SJSA1 (cell line): Measurements from ENCODE around the gene ANXA5. TPM values are rescaled to one million over a fixed set of nuclear protein-coding genes. Genes with fewer than 3 reads are reported as not detected.
"Not testable (repeated sequence)": the region's sequence is repeated elsewhere in the genome, so short reads cannot be mapped to it uniquely, and the experiment has no call there.

ENCODE experiments used
- DNase-seq, 2 experiments: peaks; one replicate each; pipeline ENCODE4 v3.0.0-alpha.2; 2015 to 2020; ENCODE audit warnings: low spot score in 2 of 2, low read depth in 1 of 2
- H3K27ac ChIP-seq: fragments of 250-450 bp; sonication (Bioruptor Pico); 2 replicates; pipeline ENCODE4 v1.5.1; 2020; ENCODE audit warnings: mild to moderate bottlenecking, moderate library complexity
- H3K27me3 ChIP-seq: fragments of 250-450 bp; sonication (Bioruptor Pico); replicated peaks from 2 replicates; pipeline ENCODE4 v1.5.1; 2020; ENCODE audit warnings: mild to moderate bottlenecking, moderate library complexity
- H3K36me3 ChIP-seq: fragments of 250-450 bp; sonication (Bioruptor Pico); 2 replicates; pipeline ENCODE4 v1.5.1; 2020; ENCODE audit warnings: mild to moderate bottlenecking
- H3K4me1 ChIP-seq: fragments of 250-450 bp; sonication (Bioruptor Pico); replicated peaks from 2 replicates; pipeline ENCODE4 v1.6.1; 2021; ENCODE audit warnings: mild to moderate bottlenecking
- H3K4me3 ChIP-seq: fragments of 250-450 bp; sonication (Bioruptor Pico); 2 replicates; pipeline ENCODE4 v1.5.1; 2020; ENCODE audit warnings: mild to moderate bottlenecking
- H3K9me3 ChIP-seq: fragments of 250-450 bp; sonication (Bioruptor Pico); replicated peaks from 2 replicates; pipeline ENCODE4 v1.5.1; 2020; ENCODE audit warnings: mild to moderate bottlenecking
- total RNA-seq: library from RNA; depleted of rRNA; stranded (reverse); fragments of >200 nt; shearing (Covaris generic); gene quantifications from 2 replicates; pipeline ENCODE4 v1.2.3, GENCODE V29; 2014

The ANXA5 gene
- total RNA-seq, 1 experiment from 2014 or later = 1,014 TPM

DNA sequence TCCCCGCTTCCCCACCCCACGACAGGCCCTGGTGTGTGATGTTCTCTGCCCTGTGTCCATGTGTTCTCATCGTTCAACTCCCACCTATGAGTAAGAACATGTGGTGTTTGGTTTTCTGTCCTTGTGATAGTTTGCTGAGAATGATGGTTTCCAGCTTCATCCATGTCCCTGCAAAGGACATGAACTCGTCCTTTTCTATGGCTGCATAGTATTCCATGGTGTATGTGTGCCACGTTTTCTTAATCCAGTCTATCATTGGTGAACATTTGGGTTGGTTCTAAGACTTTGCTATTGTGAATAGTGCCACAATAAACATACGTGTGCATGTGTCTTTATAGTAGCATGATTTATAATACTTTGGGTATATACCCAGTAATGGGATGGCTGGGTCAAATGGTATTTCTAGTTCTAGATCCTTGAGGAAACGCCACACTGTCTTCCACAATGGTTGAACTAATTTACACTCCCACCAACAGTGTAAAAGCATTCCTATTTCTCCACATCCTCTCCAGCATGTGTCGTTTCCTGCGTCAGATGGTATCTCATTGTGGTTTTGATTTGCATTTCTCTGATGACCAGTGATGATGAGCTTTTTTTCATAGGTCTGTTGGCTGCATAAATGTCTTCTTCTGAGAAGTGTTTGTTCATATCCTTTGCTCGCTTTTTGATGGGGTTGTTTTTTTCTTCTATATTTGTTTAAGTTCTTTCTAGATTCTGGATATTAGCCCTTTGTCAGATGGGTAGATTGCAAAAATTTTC, 36.4 kb downstream of the ANXA5 start:
- H3K36me3 ChIP-seq = peaks cover 15% of the 10 kb centered on the region
- not testable (repeated sequence) for H3K27me3 ChIP-seq, H3K4me1 ChIP-seq, H3K9me3 ChIP-seq, DNase-seq, H3K27ac ChIP-seq, H3K4me3 ChIP-seq

DNA sequence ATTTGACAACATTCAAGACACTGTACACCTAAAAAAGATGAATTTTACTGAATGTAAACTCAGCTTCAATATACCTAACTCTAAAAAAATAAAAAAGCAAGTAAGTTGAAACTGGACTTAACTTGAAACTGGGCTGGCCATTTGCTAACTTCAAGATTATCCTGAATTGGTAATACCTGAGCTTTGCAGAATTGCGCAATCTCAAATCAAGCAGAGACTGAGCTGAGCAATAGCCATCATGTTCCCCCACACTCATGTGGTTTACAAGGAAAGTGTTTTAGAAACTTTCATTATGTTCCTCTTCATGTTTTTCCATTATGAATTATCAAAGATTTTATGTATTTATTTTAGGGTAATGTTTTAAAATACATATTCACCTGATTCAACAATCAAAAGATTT, 38.7 kb downstream of the ANXA5 start:
- Histone ChIP-seq H3K4me3 (no peak overlapping the region), H3K27me3 (no peaks in the 10 kb centered on the region), H3K27ac (no peak overlapping the region), H3K4me1 (no peaks in the 10 kb centered on the region), H3K36me3 (no peaks in the 10 kb centered on the region), H3K9me3 (no peaks in the 10 kb centered on the region)
- DNase-seq = no peak

- H3K36me3 ChIP-seq = no peaks in the 10 kb centered on the region
- no peak overlapping the region for H3K4me3 ChIP-seq
- DNase-seq = peak; percentile 27 to 52
Observed at GRCh38 chr4:121656269-121656641, 40.5 kb downstream of the ANXA5 start.

DNA sequence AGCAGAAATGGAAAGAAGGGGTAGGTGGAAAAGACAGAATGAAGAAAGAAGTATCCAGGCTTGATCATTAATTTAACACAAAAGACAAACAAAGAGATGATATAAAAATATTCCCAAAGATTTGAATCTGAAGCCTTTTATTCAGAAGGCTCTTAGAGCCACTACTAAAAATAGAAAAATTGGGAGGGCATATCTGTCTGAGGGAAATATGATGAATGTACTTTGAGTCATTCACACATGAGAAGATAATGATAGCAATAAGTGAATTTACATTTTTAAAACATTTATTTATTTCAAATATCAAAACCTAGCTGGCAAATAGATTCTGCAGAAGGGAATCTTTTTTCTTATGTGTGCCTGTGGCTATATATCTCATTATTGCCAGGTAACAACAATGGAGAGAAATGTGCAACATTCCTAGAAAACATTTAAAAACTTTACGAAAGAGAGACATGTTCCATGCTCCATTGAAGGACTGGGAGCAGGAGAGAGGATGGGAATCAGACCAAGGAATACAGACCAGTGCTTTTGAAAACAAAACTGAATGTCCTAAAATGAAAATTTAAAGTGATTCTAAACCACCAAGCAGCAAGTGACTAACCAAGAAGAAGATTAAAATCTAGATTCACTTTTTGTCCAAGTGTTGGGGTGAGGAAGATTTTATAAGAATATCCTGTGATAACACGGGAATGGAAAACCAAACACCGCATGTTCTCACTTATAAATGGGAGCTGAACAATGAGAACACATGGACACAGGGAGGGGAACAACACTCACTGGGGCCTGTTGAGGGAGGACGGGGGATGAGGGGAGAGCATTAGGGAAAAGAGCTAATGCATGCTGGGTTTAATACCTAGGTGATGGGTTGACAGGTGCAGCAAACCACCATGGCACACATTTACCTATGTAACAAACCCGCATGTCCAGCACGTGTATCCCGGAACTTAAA, 41.2 kb downstream of the ANXA5 start:
- Histone ChIP-seq H3K4me3 (no peak overlapping the region), H3K27ac (no peak overlapping the region), H3K36me3 (no peaks in the 10 kb centered on the region), H3K4me1 (no peaks in the 10 kb centered on the region), H3K27me3 (no peaks in the 10 kb centered on the region), H3K9me3 (no peaks in the 10 kb centered on the region)
- DNase-seq = no peak

More at GRCh38 chr4:121656269-121656641, 40.5 kb downstream of the ANXA5 start:
- Histone ChIP-seq H3K4me1 (no peaks in the 10 kb centered on the region), H3K27me3 (no peaks in the 10 kb centered on the region), H3K9me3 (no peaks in the 10 kb centered on the region), H3K27ac (no peak overlapping the region)

- H3K4me3 ChIP-seq = no peak overlapping the region
- H3K4me1 ChIP-seq = no peaks in the 10 kb centered on the region
- no peaks in the 10 kb centered on the region for H3K9me3 ChIP-seq
- no peak overlapping the region for H3K27ac ChIP-seq
- H3K36me3 ChIP-seq = no peaks in the 10 kb centered on the region
- H3K27me3 ChIP-seq = no peaks in the 10 kb centered on the region
- no peak for DNase-seq
Observed at GRCh38 chr4:121654738-121655137, 42.0 kb downstream of the ANXA5 start.

GRCh38 chr4:121653986-121654385, 42.8 kb downstream of the ANXA5 start:
- Histone ChIP-seq H3K4me1 (no peaks in the 10 kb centered on the region), H3K36me3 (no peaks in the 10 kb centered on the region), H3K27me3 (no peaks in the 10 kb centered on the region), H3K4me3 (no peak overlapping the region), H3K9me3 (no peaks in the 10 kb centered on the region), H3K27ac (no peak overlapping the region)
- DNase-seq = no peak

- no peak for DNase-seq
- H3K36me3 ChIP-seq = no peaks in the 10 kb centered on the region
Observed at GRCh38 chr4:121653214-121653613, 43.6 kb downstream of the ANXA5 start.

GRCh38 chr4:121651597-121651996, 45.2 kb downstream of the ANXA5 start:
- no peaks in the 10 kb centered on the region for H3K9me3 ChIP-seq
- no peak for DNase-seq
- no peaks in the 10 kb centered on the region for H3K36me3 ChIP-seq
- H3K27me3 ChIP-seq = no peaks in the 10 kb centered on the region
- H3K4me1 ChIP-seq = no peaks in the 10 kb centered on the region
- H3K4me3 ChIP-seq = no peak overlapping the region
- H3K27ac ChIP-seq = no peak overlapping the region

More at GRCh38 chr4:121653214-121653613, 43.6 kb downstream of the ANXA5 start:
- Histone ChIP-seq H3K9me3 (no peaks in the 10 kb centered on the region), H3K27ac (no peak overlapping the region), H3K4me3 (no peak overlapping the region), H3K4me1 (no peaks in the 10 kb centered on the region), H3K27me3 (no peaks in the 10 kb centered on the region)

GRCh38 chr4:121650741-121651140, 46.0 kb downstream of the ANXA5 start:
- Histone ChIP-seq H3K27ac (no peak overlapping the region), H3K27me3 (no peaks in the 10 kb centered on the region), H3K4me1 (no peaks in the 10 kb centered on the region), H3K4me3 (no peak overlapping the region), H3K36me3 (no peaks in the 10 kb centered on the region), H3K9me3 (no peaks in the 10 kb centered on the region)
- DNase-seq = no peak

- DNase-seq = no peak
- no peaks in the 10 kb centered on the region for H3K4me1 ChIP-seq
- no peaks in the 10 kb centered on the region for H3K36me3 ChIP-seq
- no peak overlapping the region for H3K27ac ChIP-seq
- H3K9me3 ChIP-seq = no peaks in the 10 kb centered on the region
- H3K4me3 ChIP-seq = no peak overlapping the region
- H3K27me3 ChIP-seq = no peaks in the 10 kb centered on the region
Observed at GRCh38 chr4:121648516-121648915, 48.3 kb downstream of the ANXA5 start.

- DNase-seq = no peak
- no peaks in the 10 kb centered on the region for H3K36me3 ChIP-seq
- H3K27ac ChIP-seq = no peak overlapping the region
- no peaks in the 10 kb centered on the region for H3K9me3 ChIP-seq
- H3K27me3 ChIP-seq = no peaks in the 10 kb centered on the region
- H3K4me1 ChIP-seq = no peaks in the 10 kb centered on the region
- H3K4me3 ChIP-seq = no peak overlapping the region
Observed at GRCh38 chr4:121642876-121643585, 53.7 kb downstream of the ANXA5 start.

DNA sequence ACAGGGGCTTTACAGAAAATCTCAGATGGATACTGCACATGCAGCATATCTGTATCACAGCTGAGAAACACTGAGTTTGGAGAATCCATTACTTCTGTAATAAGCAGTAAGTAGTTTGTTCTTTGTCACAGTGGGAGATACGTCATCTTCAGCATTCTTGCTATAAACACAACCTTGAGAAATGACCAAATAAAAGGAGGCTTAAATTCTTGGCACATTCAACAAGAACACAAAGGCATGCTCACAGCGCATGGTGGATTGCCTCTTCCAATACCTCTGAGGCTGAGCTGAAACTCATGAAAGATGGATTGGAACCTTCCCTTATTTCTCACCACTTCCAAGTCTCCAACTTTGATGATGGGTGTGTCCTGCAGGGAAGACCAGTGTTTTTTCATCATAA, 54.5 kb downstream of the ANXA5 start:
- H3K27me3 ChIP-seq = no peaks in the 10 kb centered on the region
- no peak overlapping the region for H3K4me3 ChIP-seq
- H3K4me1 ChIP-seq = no peaks in the 10 kb centered on the region
- no peak for DNase-seq
- H3K9me3 ChIP-seq = no peaks in the 10 kb centered on the region
- H3K36me3 ChIP-seq = no peaks in the 10 kb centered on the region
- H3K27ac ChIP-seq = no peak overlapping the region

DNA sequence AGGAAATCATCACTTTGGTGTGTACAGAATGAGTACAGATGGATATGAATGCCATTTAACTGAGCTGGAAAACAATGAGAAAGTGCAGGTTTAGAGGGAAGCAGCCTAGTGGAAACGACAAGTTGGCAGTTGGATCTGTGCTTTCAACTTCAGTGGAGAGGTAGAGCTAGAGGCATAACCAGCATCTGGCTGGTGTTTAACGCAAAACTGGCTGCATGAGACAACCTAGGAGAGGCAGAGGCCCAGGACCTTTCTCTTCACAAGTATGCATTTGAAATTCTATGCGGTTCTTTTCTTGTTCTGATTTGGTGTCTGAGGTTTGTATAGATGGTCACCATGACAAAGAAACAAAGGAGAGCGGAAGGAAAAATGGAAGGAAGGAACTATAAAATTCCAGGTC, 63.1 kb downstream of the ANXA5 start:
- Histone ChIP-seq H3K4me3 (no peak overlapping the region), H3K36me3 (no peaks in the 10 kb centered on the region), H3K27me3 (peaks cover 6% of the 10 kb centered on the region), H3K4me1 (no peaks in the 10 kb centered on the region), H3K9me3 (no peaks in the 10 kb centered on the region), H3K27ac (no peak overlapping the region)
- no peak for DNase-seq

GRCh38 chr4:121632636-121633035, 64.1 kb downstream of the ANXA5 start:
- Histone ChIP-seq H3K27me3 (peaks cover 7% of the 10 kb centered on the region), H3K27ac (no peak overlapping the region), H3K4me3 (no peak overlapping the region), H3K36me3 (no peaks in the 10 kb centered on the region), H3K4me1 (no peaks in the 10 kb centered on the region), H3K9me3 (no peaks in the 10 kb centered on the region)
- no peak for DNase-seq
